Activated CD4-positive, alpha-beta T cell treated with anti-CD3 and anti-CD28 coated beads, Interleukin-10, Interleukin-2, amounts not matched to agents 100 ng/mL and 50 ng/mL, durations not matched to agents 16 hours and 8 hours (primary cell): ENCODE results near the gene C1QL2.

Experiments used
- DNase-seq: peaks from one replicate; pipeline ENCODE4 v3.0.0-alpha.2; 2020

The C1QL2 gene

DNA sequence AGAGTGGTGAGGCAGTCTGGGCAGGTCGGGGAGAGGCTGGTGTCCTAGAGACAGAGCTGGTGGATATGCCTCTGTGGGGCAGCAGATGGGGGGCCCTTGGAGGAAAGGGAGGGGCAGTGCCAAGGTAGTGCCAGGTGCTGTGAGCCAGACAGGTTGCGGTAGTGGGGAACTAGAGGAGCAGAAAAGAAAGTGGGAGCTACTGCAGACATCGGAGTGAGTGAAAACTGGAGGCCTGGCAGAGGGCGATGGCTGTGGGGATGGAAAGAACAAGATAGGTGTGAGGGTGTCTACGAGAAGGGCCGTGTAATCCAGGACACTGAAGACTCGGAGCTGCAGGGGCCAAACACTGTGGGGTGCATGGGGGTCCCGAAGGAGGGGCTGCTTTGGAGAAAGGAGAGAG is 21.7 kb downstream of the C1QL2 start:
- no peak for DNase-seq

DNA sequence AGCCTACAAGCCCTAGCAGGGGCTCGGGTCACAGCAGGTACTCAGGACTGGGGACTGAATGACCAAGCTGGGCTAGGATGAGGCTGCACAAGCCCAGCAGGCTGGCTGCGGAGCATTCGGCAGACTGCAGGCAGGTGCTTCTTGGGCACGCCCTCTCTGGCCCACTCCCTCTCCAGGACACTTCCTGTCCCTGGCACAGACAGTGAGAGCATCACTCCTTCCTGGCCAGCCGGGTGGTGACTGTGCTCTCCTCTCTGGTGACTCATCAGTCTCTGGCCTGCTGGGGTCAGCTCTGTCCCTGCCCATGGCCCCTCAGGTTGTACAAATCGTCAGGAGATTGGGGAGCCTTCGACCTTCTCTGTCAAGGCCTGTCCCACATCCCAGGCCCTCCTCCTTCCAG is 22.5 kb downstream of the C1QL2 start:
- no peak for DNase-seq

DNA sequence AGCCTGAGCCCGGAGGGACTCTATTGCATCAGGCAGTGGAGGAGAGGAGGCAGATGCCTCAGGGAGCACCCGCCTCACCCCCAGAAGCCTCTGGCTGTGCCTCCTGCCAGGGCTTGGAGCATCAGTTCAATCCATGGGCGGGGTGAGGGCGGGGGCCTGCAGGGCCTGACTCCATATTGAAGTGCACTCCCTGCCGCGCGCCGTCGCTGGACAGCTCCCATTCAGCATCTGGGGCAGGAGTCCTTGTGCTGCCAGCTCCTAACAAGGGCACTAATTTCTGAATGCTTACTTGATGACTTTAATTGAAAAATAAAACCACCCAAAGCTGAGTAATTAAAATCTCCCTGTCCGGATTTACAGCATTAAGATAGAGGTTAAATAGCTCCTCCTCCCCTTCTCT is 23.8 kb downstream of the C1QL2 start:
- no peak for DNase-seq

DNA sequence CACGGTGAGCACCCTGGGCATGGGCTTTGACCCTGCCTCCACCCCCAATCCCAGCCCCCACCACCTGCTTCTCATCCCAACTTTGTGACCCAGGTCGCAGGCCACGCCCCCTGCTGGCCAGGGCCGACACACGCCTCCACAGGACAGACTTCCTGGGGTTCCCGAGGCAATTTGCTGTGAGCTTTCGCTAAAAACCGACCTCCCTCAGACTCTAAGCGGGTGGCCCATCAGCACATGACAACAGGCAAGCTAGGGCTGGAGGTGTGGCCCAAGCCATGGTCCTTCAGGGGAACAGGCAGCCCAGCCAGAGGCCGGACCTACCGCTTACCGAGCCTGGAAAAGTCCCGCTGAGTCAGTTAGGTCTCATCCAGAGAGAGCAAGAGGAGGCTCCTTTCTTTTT is 31.9 kb downstream of the C1QL2 start:
- DNase-seq = peak; percentile 42

DNA sequence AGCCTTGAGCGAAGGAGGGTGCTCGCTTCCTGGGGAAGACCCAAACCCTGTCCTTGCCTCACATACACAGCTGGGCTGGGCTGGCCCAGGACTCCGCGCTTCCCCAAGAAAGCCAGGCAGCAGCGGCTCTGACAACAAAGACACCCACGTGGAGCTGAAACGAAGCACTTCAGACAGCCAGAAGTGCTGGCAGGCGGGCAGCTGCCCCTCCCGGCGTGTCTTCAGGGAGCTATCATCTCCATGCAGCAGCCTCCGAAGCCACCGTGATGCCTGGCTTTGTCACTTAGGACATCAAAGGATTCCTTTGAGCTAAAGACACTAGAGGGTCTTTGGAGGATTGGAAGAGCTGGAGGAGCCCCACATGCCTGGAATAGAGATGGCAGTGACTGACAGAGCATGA is 35.2 kb downstream of the C1QL2 start:
- no peak for DNase-seq

DNA sequence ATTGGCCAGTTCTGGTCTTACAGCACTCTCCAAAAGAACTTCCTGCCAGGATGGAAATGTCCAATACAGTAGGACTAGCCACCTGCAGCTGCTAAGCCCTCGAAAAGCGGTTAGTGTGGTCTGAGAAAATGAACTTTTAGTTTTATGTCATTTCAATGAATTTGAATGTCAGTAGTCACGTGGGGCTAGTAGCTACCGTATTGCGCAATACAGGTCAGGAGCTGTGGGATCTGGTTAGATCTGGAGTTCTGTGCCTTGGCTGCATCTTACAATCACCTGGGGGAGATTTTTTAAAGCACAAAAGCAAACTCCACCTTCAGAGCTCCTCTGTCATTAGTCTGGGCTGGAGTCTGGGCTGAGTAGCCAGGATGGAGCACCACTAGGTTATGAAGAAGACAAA is 35.9 kb downstream of the C1QL2 start:
- no peak for DNase-seq

DNA sequence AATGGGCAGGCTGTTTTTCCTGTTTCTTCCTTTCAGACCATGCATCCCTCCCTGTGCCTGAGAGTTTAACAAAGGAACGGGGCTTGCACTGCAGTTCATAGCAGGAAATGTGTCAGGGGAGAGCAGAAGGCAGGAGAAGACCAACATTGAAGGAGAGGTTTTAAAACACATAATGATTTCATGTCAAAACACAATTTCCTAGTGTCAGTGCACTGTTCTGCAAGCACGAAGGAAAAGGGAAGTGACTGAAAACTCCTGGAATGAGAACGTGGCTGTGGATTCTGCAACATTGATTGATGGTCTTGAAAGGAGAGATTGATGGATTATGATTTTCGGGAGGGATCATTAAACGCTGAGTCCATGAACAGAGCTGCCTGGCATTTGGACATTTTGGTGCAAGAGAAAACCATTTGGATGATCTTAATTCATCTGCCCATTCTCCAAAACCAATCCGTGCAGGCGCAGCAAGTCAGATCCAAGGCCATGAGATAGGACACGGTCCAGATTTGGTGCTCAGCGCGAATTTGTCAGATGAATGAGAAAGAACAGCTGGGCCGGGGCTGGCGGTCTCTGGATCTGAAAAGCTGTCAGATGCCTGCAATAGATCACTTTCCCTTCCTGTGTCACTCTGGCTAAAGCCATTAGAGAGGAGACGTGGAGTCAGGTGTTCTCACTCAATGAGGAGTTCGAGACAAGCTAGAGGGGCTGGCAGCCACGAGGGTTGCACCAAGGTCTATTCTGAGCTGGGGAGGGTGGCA is 38.4 kb downstream of the C1QL2 start:
- DNase-seq = no peak

DNA sequence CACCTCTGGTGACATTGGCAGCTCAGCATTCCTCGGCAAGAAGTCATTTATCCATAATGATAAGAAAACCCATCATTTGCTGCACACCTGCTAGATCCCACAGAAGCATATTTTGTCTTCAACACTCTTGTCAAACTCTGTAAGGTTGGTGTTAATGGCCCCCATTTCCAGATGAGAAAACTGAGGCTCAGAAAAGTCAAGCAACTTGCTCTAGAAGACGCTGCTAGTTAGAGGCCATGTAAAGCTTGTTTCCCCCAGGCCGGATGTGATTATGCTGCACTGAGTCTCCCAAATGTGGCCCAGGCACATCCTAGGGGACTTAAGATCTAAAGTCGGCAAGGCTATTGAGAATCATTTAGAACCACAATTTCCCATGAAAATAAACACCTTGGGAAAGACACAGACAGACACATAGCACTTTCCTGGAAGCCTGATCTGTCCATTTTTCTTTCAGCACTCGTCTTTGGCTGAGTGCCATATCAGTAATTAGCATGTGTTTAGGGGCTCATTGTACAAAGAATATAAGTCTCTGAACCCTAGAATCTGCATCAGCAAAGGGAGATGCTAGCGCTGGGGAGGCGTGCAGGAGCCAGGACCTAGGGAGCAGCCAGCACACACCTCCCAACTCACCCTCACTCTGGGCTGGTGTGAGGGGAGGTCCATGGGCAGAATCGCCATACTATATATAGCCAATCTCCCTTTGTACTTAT is 39.3 kb downstream of the C1QL2 start:
- DNase-seq = no peak

DNA sequence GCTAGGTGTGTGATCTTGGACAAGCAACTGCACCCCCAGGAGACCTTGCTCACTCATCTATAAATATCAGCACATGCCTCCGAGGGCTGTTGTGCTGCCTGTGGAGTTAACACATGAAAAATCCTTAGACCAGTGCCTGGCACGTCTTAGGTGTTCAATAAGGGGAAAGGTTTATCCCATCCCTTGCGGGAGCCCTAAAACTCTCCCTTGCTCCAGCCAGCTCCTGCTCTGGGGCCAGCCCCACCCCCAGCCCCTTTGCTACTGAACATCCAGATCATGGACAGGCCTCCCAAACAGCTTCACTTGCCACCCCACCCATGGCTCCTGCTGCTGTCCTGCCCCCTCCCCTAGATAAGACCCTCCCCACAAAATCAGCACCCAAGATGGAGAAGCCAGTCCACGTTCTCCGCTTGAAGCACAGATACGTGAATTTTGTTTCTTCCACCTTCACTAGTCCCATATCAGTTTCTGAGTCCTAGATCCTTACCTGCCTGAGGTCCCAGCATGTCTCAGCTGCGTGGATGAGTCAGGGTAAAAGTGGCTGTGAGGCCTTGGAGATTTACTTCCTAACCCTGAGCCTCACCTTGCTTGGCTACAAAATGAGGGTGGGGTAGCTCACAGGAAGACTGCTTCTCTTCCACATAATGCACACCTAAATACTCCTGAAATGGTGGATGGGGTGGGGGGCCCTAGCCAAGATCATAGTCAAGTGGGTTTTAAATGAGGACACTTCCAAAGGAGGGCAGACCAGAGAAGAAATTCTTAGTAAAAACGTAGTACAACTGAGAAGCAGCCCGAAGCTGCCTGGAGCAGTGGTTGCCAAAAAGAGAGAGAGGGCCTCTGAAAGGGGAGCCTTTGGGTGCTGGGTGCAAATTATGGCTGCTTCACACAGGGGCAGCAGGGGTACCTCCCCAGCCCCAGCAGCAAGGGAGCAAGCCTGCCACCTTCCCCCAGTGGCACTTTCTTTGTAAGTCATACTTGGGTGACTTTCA is 40.4 kb downstream of the C1QL2 start:
- no peak for DNase-seq

DNA sequence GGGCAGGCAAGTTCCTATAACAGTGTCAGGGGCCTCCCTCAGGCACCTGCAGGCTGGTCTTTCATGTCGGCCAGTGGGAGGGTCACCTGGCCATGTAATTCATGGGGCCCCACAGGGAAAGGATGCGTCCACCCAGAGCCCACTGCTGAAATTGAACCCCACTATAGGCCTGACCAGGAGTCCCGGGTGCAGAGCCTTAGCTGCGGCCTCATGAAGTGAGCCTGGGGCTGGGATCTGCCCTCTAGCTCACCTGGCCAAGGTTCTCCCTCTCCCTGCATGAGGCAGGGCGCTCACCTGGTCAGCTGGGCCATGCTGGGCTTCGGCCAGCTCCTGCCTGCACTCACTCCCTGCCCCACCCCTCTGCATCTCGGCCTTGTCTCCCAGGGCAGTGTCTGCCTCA is 41.1 kb downstream of the C1QL2 start:
- DNase-seq = no peak

DNA sequence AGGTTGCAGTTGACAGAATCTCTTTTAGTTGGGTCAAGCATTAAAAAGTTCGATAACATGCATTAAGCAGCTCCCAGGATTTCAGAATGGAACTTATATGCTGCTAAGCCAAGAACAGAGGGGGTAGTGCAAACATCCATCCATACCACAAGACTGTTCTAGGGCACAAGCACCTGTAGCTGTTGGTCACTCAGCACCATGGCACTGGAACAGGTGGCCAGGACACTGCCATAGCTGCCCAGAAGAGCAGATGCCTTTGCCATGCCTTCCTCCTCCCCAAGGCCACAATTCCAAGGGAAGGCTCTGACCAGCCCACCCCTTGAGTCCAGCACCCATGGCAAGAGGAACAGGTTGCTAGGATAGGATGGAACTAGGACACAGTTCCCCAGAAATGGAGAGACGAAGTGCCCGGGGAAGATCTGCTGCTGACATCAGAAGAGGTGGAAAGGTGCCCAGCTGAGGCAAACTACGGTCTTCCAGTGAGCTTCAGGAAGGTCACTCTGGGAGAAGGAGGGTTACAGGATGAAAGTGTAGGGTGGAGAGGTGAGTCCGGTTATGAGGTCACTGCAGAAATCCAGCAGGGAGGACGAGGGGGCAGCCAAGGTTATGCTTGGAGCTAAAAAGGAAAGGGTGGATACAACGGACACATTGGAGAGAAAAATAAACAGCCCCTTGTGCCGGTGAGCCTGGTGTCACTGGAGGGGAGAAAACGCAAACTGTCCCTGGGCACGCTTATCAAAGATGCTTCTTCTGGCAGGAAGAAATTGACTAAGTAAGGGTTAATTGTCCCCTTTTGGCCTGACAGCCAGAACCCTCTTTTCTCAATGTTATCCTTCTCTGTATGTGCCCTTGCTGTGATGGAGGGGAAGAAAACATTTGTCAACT is 41.9 kb downstream of the C1QL2 start:
- DNase-seq = no peak

DNA sequence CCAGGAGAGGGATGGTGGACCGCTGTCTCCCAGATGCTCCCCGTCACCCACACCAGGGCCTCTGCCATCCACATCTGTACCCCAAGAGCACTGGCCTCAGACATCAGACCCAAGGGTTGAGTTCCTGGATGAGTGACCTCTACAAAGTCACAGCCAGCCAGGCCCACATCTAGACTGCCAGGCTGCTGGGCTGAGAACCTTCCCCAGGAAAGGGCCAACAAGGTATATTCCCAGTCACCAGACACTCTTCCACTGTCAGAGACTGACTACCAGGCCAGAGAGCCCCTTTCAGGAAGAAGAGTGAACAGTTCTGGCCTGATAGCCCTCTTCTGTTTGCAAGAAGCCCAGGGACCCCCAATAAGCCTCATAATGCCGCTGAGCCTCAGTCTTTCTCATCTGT is 44.3 kb downstream of the C1QL2 start:
- no peak for DNase-seq

DNA sequence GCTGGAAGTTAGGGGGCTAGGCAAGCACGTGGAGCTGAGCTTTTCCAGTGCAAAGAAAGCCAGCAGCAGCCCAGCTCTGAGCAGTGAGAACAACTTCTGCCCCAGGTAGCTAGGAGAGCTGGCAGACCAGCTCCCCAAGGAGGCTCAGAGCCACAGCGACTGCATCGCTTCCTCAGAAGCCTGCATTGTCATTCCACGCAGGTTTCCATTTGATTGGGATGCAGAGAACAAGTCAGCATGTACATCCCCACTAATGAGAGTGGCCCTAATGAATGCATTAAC is 45.1 kb downstream of the C1QL2 start:
- no peak for DNase-seq

DNA sequence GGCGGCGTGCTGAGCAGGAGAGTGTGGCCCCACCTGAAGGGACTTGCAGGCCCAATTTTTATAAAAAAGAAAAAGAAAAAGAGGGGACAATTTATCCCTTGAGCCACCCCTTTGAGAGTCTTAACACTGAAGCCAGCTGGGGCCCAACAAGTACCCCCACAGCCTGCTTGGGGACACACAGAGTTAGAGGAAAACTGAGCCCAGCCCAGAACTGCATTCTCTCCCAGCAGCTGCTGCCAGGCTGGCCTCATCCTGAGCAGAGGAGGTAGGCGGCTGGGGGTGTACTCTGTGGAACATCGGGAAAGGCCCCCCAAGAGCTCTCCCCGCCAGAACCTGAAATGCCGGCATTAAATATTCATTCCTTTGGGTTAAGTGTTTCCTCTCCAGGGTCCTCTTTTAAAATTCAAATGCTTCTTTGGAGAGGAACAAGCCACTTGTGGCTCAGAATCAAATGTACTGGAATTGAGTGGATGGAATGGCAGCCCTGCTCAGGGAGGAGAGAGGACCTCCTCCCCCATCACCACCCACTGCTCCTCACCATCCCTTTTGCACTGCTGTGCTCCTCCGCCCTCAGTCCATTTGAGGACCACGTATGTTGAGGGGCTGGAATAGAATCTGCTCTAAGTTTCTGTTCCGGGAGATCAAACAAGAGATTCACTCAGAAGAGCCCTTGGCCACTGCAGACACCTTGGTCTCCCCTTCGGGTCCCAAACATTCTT is 45.6 kb downstream of the C1QL2 start:
- DNase-seq = no peak

DNA sequence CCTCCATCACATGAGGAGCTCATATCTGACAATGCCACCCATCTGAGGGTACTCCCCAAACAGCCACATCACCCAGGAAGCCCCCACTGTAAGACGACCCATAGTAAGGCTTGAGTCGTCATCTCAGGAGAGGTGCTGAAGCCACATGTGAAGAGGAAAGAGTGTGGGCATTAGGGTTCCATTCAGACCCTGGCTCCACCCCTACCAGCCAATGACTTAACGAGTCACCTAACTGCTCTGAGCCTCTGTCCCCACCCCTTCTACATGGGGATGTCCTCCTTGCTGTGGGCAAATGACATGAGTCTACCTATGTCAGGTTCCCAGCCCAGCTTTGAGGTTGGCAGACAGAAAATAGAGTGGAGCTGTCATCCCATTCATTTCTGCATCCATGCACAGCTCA is 46.3 kb downstream of the C1QL2 start:
- DNase-seq = no peak

DNA sequence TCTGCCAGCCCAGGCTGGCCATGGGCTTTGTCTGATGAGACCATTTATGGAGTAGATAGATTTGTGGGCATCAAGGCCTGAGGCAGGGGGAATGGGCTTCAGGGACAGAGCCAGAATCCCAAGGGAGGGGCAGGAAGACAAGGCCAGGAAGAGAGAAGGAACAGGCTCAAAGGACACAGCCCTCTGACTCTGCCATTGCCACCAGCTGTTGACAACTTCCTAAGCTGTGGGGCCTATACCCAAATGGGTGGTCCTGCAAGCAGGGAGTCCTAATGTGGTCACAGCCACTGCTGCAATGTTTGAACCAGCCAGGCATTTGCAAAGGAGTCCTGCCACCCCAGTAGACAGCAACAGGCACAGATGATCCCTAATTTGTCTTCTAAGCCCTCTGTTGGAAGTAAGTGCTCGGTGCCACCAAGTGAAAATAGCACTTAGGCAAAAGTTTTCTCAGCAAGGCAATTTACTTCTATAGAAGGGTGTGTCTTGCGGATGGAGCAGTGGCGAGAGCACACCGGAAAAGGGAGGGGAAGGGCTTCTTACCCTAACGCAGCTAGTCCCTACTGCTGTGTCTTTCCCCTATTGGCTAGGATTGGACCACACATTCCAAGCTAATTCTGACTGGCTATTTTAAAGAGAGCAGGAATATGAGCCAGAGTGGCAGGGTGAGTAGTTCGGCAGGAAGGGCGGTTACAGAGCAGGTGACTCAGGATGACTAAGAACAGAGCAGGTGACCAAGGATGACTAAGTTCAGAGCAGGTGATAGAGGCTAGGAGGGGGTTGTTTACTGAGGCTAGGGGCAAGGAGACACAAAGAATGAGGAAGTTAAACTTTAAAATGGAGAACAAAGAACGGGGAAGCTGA is 47.2 kb downstream of the C1QL2 start:
- DNase-seq = no peak

DNA sequence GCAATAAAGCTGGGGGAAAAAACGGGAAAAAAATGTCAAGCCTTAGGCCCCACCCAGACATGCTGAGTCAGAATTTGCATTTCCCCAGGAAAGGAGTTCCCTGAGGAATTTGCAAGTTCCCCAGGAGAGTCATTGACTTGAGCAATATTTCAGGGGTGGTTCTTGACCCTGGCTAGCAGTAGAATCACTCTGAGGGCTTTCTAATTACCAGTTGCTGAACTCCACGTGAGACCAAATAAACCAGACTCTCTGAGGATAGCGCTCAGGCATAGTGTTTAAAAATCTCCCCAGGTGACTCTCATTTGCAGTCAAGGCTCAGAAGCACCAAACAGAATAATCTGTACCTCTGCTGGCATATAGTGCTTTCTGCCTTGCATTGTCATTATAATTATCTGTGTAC is 48.7 kb downstream of the C1QL2 start:
- no peak for DNase-seq

DNA sequence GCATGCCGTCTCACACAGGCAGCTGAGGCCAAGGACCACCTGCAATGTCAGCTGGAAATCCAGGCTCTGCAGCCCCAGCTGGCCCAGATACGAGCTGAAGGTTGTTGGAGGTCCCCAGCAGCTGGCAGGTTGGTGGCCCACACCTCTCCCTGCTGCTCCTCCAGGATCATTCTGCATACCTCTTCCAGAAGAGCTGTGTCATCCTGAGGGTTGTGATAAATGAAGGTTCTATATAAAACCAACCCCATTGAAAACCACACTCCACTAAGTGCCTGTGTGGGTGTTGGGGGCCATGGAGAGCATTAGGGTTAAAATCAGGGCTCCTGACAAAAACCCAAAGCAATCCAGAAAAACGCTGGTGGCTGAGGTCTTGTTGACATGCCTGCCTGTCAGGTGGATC is 50.4 kb downstream of the C1QL2 start:
- DNase-seq = no peak

DNA sequence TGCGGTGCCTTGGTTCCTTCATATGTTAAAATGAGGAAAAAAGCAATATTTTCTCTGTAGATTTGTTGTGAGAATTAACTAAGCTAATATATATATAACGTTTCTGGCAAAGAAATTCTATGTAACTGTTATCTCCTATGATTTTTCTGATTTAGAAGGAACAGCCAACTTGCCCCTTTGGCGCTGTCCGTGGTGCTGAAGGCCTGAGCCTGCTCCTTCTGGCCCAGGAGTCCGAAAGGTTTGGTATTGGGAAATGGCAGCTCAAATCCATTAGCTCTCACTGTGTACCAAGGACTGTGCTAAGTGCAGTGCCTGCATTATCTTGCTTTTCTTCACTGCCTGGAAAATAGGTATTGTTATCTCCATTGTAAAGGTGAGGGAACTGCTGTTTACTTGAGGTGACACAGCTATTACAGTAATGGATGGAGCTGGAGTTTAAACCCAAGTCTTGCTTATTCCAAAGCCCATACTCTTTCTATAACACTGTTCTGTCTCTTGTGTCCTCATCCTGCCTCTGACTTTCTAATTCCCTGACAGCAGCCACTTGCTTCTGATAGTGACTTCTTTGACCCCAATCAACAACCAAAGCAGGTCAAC is 52.2 kb downstream of the C1QL2 start:
- peak; percentile 22 for DNase-seq
